Activated CD4-positive, alpha-beta T cell treated with anti-CD3 and anti-CD28 coated beads, Interleukin-2, amount 10 ng/mL, durations not matched to agents 24 days and 14 days (primary cell): ENCODE measurements around the gene MSI2. TPM values are rescaled to one million over a fixed set of nuclear protein-coding genes. Genes with fewer than 3 reads are reported as not detected.

Experiments
- DNase-seq: peaks from one replicate; pipeline ENCODE4 v3.0.0; 2022
- H3K27ac Mint-ChIP-seq: one replicate; pipeline ENCODE4 v1.8.0; 2022; ENCODE audit warnings: mild to moderate bottlenecking, mixed read lengths
- H3K27me3 Mint-ChIP-seq: one replicate; pipeline ENCODE4 v1.8.0; 2022; ENCODE audit warnings: mixed read lengths
- H3K36me3 Mint-ChIP-seq: one replicate; pipeline ENCODE4 v1.8.0; 2022; ENCODE audit warnings: low read depth, mild to moderate bottlenecking, mixed read lengths
- H3K4me1 Mint-ChIP-seq: one replicate; pipeline ENCODE4 v1.8.0; 2021; ENCODE audit warnings: mixed read lengths
- H3K4me3 Mint-ChIP-seq: one replicate; pipeline ENCODE4 v1.8.0; 2022; ENCODE audit warnings: mild to moderate bottlenecking, moderate library complexity, mixed read lengths
- H3K9me3 Mint-ChIP-seq: one replicate; pipeline ENCODE4 v1.8.0; 2021; ENCODE audit warnings: mixed read lengths
- intact Hi-C: fragments of 100-400 bp; cut with micrococcal nuclease; formaldehyde crosslinking; loops from one replicate; pipeline ENCODE4 v1.15.1; 2023
- total RNA-seq: library from RNA; stranded (reverse); gene quantifications from 2 replicates; pipeline ENCODE4 v1.2.3, GENCODE V29; 2022

Gene MSI2
- total RNA-seq, 1 donor from 2014 or later: 172 TPM

- intact Hi-C loops: no loop called here
- H3K4me1 Mint-ChIP-seq: peaks cover 14% of the 10 kb centered on the region
Observed at GRCh38 chr17:57377094-57377493, 120.8 kb downstream of the MSI2 start.

GRCh38 chr17:57379237-57379894, 123.0 kb downstream of the MSI2 start:
- Mint-ChIP-seq H3K27me3 (no peaks in the 10 kb centered on the region), H3K4me3 (no peak overlapping the region), H3K9me3 (no peaks in the 10 kb centered on the region), H3K4me1 (peaks cover 17% of the 10 kb centered on the region), H3K27ac (peak overlapping the region; percentile 71), H3K36me3 (peaks cover 33% of the 10 kb centered on the region)
- intact Hi-C loops: no loop called here
- no peak for DNase-seq

More at GRCh38 chr17:57377094-57377493, 120.8 kb downstream of the MSI2 start:
- Mint-ChIP-seq H3K9me3 (no peaks in the 10 kb centered on the region), H3K4me3 (no peak overlapping the region), H3K36me3 (peaks cover 37% of the 10 kb centered on the region), H3K27me3 (no peaks in the 10 kb centered on the region), H3K27ac (no peak overlapping the region)
- no peak for DNase-seq

GRCh38 chr17:57379895-57380434, 123.6 kb downstream of the MSI2 start:
- DNase-seq: no peak
- Mint-ChIP-seq H3K4me1 (peaks cover 17% of the 10 kb centered on the region), H3K27me3 (no peaks in the 10 kb centered on the region), H3K4me3 (no peak overlapping the region), H3K27ac (peak overlapping the region; percentile 5), H3K9me3 (peaks cover 1% of the 10 kb centered on the region), H3K36me3 (peaks cover 36% of the 10 kb centered on the region)
- intact Hi-C loops: no loop called here

- intact Hi-C loops: no loop called here
- no peak overlapping the region for H3K4me3 Mint-ChIP-seq
- H3K27ac Mint-ChIP-seq: no peak overlapping the region
- peaks cover 10% of the 10 kb centered on the region for H3K9me3 Mint-ChIP-seq
- no peak for DNase-seq
- H3K4me1 Mint-ChIP-seq: peaks cover 17% of the 10 kb centered on the region
- peaks cover 38% of the 10 kb centered on the region for H3K36me3 Mint-ChIP-seq
- H3K27me3 Mint-ChIP-seq: no peaks in the 10 kb centered on the region
Observed at GRCh38 chr17:57381498-57381897, 125.2 kb downstream of the MSI2 start.

GRCh38 chr17:57384219-57384618, 127.9 kb downstream of the MSI2 start:
- Mint-ChIP-seq H3K4me3 (no peak overlapping the region), H3K27ac (no peak overlapping the region), H3K27me3 (no peaks in the 10 kb centered on the region), H3K36me3 (peaks cover 63% of the 10 kb centered on the region), H3K9me3 (peaks cover 16% of the 10 kb centered on the region), H3K4me1 (peaks cover 12% of the 10 kb centered on the region)
- DNase-seq: no peak
- intact Hi-C loops: no loop called here

- peaks cover 72% of the 10 kb centered on the region for H3K36me3 Mint-ChIP-seq
- H3K4me3 Mint-ChIP-seq: no peak overlapping the region
- H3K4me1 Mint-ChIP-seq: peaks cover 7% of the 10 kb centered on the region
- H3K9me3 Mint-ChIP-seq: peaks cover 16% of the 10 kb centered on the region
- H3K27me3 Mint-ChIP-seq: no peaks in the 10 kb centered on the region
- no peak for DNase-seq
- intact Hi-C loops: no loop called here
- H3K27ac Mint-ChIP-seq: no peak overlapping the region
Observed at GRCh38 chr17:57385975-57386374, 129.7 kb downstream of the MSI2 start.

GRCh38 chr17:57387575-57387974, 131.3 kb downstream of the MSI2 start:
- H3K27ac Mint-ChIP-seq: no peak overlapping the region
- H3K27me3 Mint-ChIP-seq: no peaks in the 10 kb centered on the region
- peaks cover 70% of the 10 kb centered on the region for H3K36me3 Mint-ChIP-seq
- peaks cover 2% of the 10 kb centered on the region for H3K4me1 Mint-ChIP-seq
- peaks cover 16% of the 10 kb centered on the region for H3K9me3 Mint-ChIP-seq
- no peak overlapping the region for H3K4me3 Mint-ChIP-seq
- DNase-seq: no peak
- intact Hi-C loops: no loop called here

- Mint-ChIP-seq H3K4me1 (peaks cover 2% of the 10 kb centered on the region), H3K4me3 (no peak overlapping the region), H3K27me3 (no peaks in the 10 kb centered on the region), H3K27ac (no peak overlapping the region), H3K36me3 (peaks cover 71% of the 10 kb centered on the region), H3K9me3 (peaks cover 16% of the 10 kb centered on the region)
- no peak for DNase-seq
- intact Hi-C loops: no loop called here
Observed at GRCh38 chr17:57388131-57388725, 131.9 kb downstream of the MSI2 start.

GRCh38 chr17:57389473-57389872, 133.2 kb downstream of the MSI2 start:
- peaks cover 2% of the 10 kb centered on the region for H3K4me1 Mint-ChIP-seq
- peaks cover 75% of the 10 kb centered on the region for H3K36me3 Mint-ChIP-seq
- H3K9me3 Mint-ChIP-seq: peaks cover 16% of the 10 kb centered on the region
- H3K4me3 Mint-ChIP-seq: no peak overlapping the region
- DNase-seq: no peak
- H3K27me3 Mint-ChIP-seq: no peaks in the 10 kb centered on the region
- intact Hi-C loops: no loop called here
- no peak overlapping the region for H3K27ac Mint-ChIP-seq

GRCh38 chr17:57391076-57391825, 134.9 kb downstream of the MSI2 start:
- Mint-ChIP-seq H3K9me3 (peaks cover 6% of the 10 kb centered on the region), H3K27ac (no peak overlapping the region), H3K36me3 (peaks cover 72% of the 10 kb centered on the region), H3K4me3 (no peak overlapping the region), H3K4me1 (peaks cover 15% of the 10 kb centered on the region), H3K27me3 (no peaks in the 10 kb centered on the region)
- no peak for DNase-seq
- intact Hi-C loops: no loop called here

GRCh38 chr17:57391857-57392471, 135.6 kb downstream of the MSI2 start:
- intact Hi-C loops: no loop called here
- Mint-ChIP-seq H3K27ac (no peak overlapping the region), H3K4me3 (no peak overlapping the region), H3K4me1 (peaks cover 15% of the 10 kb centered on the region), H3K36me3 (peaks cover 67% of the 10 kb centered on the region), H3K9me3 (peaks cover 5% of the 10 kb centered on the region), H3K27me3 (no peaks in the 10 kb centered on the region)
- no peak for DNase-seq

- Mint-ChIP-seq H3K27me3 (no peaks in the 10 kb centered on the region), H3K4me3 (no peak overlapping the region), H3K27ac (no peak overlapping the region), H3K9me3 (no peaks in the 10 kb centered on the region), H3K4me1 (peaks cover 18% of the 10 kb centered on the region), H3K36me3 (peaks cover 56% of the 10 kb centered on the region)
- no peak for DNase-seq
- intact Hi-C loops: no loop called here
Observed at GRCh38 chr17:57393368-57393767, 137.0 kb downstream of the MSI2 start.

- Mint-ChIP-seq H3K36me3 (peaks cover 46% of the 10 kb centered on the region), H3K27me3 (no peaks in the 10 kb centered on the region), H3K27ac (no peak overlapping the region), H3K9me3 (no peaks in the 10 kb centered on the region), H3K4me3 (no peak overlapping the region), H3K4me1 (peaks cover 18% of the 10 kb centered on the region)
- no peak for DNase-seq
- intact Hi-C loops: no loop called here
Observed at GRCh38 chr17:57394375-57394774, 138.1 kb downstream of the MSI2 start.
